Right renal cortex interstitium (tissue), 3 donors: ENCODE data around the gene FOXI1. TPM values are rescaled to one million over a fixed set of nuclear protein-coding genes. Genes with fewer than 3 reads are reported as not detected.
A peak's percentile ranks its signal among the peaks of the same experiment; 100 is the strongest.
"Not testable (repeated sequence)": the region's sequence is repeated elsewhere in the genome, so short reads cannot be mapped to it uniquely, and the experiment has no call there.

ENCODE experiments used
- DNase-seq, 3 donors: peaks; one replicate each; pipeline ENCODE4 v3.0.0-alpha.2; 2013; ENCODE audit warnings: low read depth in 3 of 3, low spot score in 2 of 3
- polyA plus RNA-seq, 3 donors: library from polyadenylated mRNA; unstranded; fragments of 120-200 nt; gene quantifications; one replicate each; pipeline ENCODE4 v1.2.1, GENCODE V29; 2013; ENCODE audit not compliant: insufficient read length in 3 of 3

FOXI1 gene
- polyA plus RNA-seq, 3 donors: 7.0 to 8.1 (median 7.8) TPM

- DNase-seq: no peak
These were observed 18.4 kb upstream of the FOXI1 start for GRCh38 chr5:170087168-170087817.

GRCh38 chr5:170092455-170093101 is 13.1 kb upstream of the FOXI1 start:
- DNase-seq: no peak

GRCh38 chr5:170094329-170094728 is 11.4 kb upstream of the FOXI1 start:
- DNase-seq: not testable (repeated sequence)

- no peak for DNase-seq
These were observed 10.1 kb upstream of the FOXI1 start for GRCh38 chr5:170095646-170096045.

GRCh38 chr5:170097934-170098333 is 7.8 kb upstream of the FOXI1 start:
- DNase-seq: no peak

GRCh38 chr5:170100066-170100943 is 5.4 kb upstream of the FOXI1 start:
- peak; percentile 78 to 84 (median 79) for DNase-seq

- DNase-seq: no peak
These were observed 2.2 kb upstream of the FOXI1 start for GRCh38 chr5:170103447-170103846.

- DNase-seq: no peak
These were observed 1.4 kb upstream of the FOXI1 start for GRCh38 chr5:170104299-170104698.

GRCh38 chr5:170104710-170105109 is 987 bp upstream of the FOXI1 start:
- no peak for DNase-seq

- DNase-seq: no peak
These were observed 2.0 kb downstream of the FOXI1 start for GRCh38 chr5:170107674-170108073.

- DNase-seq: no peak
These were observed 2.6 kb downstream of the FOXI1 start for GRCh38 chr5:170108266-170108785.

- DNase-seq: no peak
These were observed 3.6 kb downstream of the FOXI1 start for GRCh38 chr5:170109059-170110031.

GRCh38 chr5:170110403-170111087 is 4.8 kb downstream of the FOXI1 start:
- no peak for DNase-seq

- DNase-seq: no peak
These were observed 5.5 kb downstream of the FOXI1 start for GRCh38 chr5:170111088-170111785.

GRCh38 chr5:170112876-170113521 is 7.3 kb downstream of the FOXI1 start:
- no peak for DNase-seq

GRCh38 chr5:170113522-170113900 is 7.8 kb downstream of the FOXI1 start:
- DNase-seq: no peak

- no peak for DNase-seq
These were observed 8.6 kb downstream of the FOXI1 start for GRCh38 chr5:170114271-170114670.

GRCh38 chr5:170115925-170116324 is 10.2 kb downstream of the FOXI1 start:
- no peak for DNase-seq
